Mucosa of rectum (tissue), 2 donors: ENCODE results near the gene DNM3.
A peak's percentile ranks its signal among the peaks of the same experiment; 100 is the strongest.

Source experiments
- H3K27ac ChIP-seq, 2 donors: one replicate each; pipeline ENCODE4 v1.7.0; 2013; ENCODE audit warnings: inconsistent platforms in 2 of 2, low read depth in 2 of 2, low read length in 2 of 2
- H3K27me3 ChIP-seq, 2 donors: one replicate each; pipeline ENCODE4 v1.7.0; 2013; ENCODE audit warnings: low read length in 2 of 2; ENCODE audit not compliant: control insufficient read depth in 2 of 2, insufficient read depth in 2 of 2
- H3K36me3 ChIP-seq, 2 donors: one replicate each; pipeline ENCODE4 v1.7.0; 2013; ENCODE audit warnings: low read length in 2 of 2; ENCODE audit not compliant: control insufficient read depth in 2 of 2, insufficient read depth in 2 of 2
- H3K4me1 ChIP-seq, 2 donors: one replicate each; pipeline ENCODE4 v1.7.0; 2013; ENCODE audit warnings: low read length in 2 of 2, mild to moderate bottlenecking in 1 of 2; ENCODE audit not compliant: control insufficient read depth in 2 of 2, insufficient read depth in 2 of 2
- H3K4me3 ChIP-seq, 2 donors: one replicate each; pipeline ENCODE4 v1.7.0; 2013; ENCODE audit warnings: low read length in 2 of 2
- H3K9ac ChIP-seq, 2 donors: one replicate each; pipeline ENCODE4 v1.7.0; 2013; ENCODE audit warnings: low read length in 2 of 2, low read depth in 1 of 2, mild to moderate bottlenecking in 1 of 2
- H3K9me3 ChIP-seq, 2 donors: one replicate each; pipeline ENCODE4 v1.7.0; 2013; ENCODE audit warnings: low read length in 2 of 2; ENCODE audit not compliant: control insufficient read depth in 2 of 2
- donor health status: healthy.
- donor health status: Normal muscosa, but diverticular disease.

The DNM3 gene

DNA sequence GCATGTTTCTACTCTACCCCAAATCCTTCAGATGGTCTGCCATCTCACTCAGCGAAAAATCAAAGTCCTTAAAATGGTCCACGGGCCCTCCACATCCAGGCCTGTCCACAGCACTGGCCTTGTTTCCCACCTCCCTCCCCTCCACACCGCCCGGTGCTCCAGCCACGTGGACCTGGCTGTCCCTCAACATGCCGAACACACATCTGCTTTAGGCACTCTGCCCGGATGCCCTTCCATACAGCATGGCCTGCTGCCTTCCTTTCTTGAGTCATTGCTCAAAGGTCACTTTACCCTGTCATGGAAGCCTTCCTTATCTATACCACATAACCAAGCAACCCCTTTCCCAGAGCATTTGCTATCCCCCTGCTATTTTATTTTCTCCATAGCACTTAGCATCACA is 143.0 kb downstream of the DNM3 start:
- Histone ChIP-seq H3K9ac (no peak overlapping the region), H3K4me3 (no peak overlapping the region), H3K27ac (no peak overlapping the region)

DNA sequence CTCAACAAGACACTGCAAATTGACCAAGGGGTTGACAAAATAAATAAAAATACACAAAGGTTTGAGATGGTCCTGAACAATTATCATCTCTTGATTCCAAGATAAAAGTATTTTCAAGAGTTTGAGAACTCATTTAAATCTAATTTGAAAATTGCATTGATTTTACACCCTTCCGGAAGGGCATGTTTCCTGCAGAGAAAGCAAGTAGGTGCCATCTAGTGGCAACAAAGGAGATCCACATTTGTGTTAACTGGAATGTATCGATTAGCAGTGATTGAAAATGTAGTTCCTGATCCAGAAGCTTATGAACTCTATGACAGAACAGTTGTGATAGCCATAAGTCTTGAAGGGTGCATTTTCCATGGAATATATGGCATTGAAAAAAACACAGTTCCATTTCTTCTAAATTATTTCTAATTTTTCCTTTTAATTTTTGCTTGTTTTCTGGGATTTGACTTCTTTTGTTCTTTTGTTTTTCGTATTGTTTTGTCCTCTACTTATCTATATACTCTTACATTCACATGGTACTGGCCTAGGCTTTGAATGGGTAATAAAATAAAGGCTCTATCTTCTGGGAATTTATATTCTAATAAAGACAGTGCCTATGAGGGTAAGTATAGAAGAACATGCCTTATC is 143.7 kb downstream of the DNM3 start:
- no peaks in the 10 kb centered on the region for H3K36me3 ChIP-seq
- H3K9ac ChIP-seq = peak overlapping the region in 1 of 2 donors; percentile 18
- no peaks in the 10 kb centered on the region for H3K4me1 ChIP-seq
- H3K27me3 ChIP-seq = no peaks in the 10 kb centered on the region
- H3K4me3 ChIP-seq = no peak overlapping the region
- H3K27ac ChIP-seq = no peak overlapping the region
- H3K9me3 ChIP-seq = no peaks in the 10 kb centered on the region

More for the DNA sequence above, 143.0 kb downstream of the DNM3 start:
- Histone ChIP-seq H3K36me3 (no peaks in the 10 kb centered on the region), H3K4me1 (no peaks in the 10 kb centered on the region), H3K27me3 (no peaks in the 10 kb centered on the region), H3K9me3 (no peaks in the 10 kb centered on the region)

DNA sequence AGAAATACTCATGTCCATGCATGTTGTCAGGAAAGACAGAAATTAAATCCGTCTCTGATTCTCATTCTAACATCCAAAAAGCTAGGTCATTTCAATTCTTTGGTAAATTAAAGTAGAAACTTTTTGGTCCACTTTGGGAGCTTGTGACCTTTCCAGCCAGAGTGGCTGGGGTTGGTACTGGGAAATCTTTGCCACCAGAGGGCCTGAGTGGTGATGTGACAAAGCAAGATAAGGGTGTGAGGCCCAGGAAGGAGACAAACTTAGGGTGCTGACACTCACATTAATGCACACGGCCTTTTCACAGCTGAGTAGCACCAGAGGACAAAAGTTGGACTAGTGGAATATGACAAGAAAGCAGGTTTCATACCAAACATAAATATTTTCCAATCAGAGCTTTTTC is 144.3 kb downstream of the DNM3 start:
- Histone ChIP-seq H3K36me3 (no peaks in the 10 kb centered on the region), H3K4me3 (no peak overlapping the region), H3K27ac (no peak overlapping the region), H3K9me3 (no peaks in the 10 kb centered on the region), H3K27me3 (no peaks in the 10 kb centered on the region), H3K4me1 (no peaks in the 10 kb centered on the region), H3K9ac (no peak overlapping the region)

GRCh38 chr1:171988243-171988885 is 147.1 kb downstream of the DNM3 start:
- H3K4me1 ChIP-seq = no peaks in the 10 kb centered on the region
- H3K27ac ChIP-seq = no peak overlapping the region
- H3K36me3 ChIP-seq = no peaks in the 10 kb centered on the region
- H3K9me3 ChIP-seq = no peaks in the 10 kb centered on the region
- H3K4me3 ChIP-seq = no peak overlapping the region
- H3K9ac ChIP-seq = no peak overlapping the region
- no peaks in the 10 kb centered on the region for H3K27me3 ChIP-seq

DNA sequence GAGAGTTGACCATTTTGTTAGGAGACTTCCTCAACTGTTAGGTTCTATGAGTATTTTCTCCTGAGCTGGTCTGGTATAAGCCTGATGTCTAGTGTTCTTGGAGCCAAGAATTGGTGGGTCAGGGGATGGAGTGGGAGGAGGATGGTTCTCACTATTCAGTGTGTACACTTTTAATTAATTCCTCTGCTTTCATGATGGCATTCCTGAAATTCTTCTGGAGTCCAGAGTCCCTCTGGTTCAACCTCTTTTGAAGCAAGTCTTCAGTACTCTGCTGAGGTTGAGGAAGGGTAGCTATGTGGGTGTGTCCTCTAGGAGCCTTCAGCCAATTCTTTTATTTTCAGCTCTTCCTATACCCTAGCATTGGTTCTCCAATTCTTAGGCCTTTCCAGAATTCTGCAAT is 149.1 kb downstream of the DNM3 start:
- Histone ChIP-seq H3K27ac (no peak overlapping the region), H3K27me3 (no peaks in the 10 kb centered on the region), H3K36me3 (no peaks in the 10 kb centered on the region), H3K4me1 (no peaks in the 10 kb centered on the region), H3K4me3 (no peak overlapping the region), H3K9me3 (no peaks in the 10 kb centered on the region), H3K9ac (no peak overlapping the region)

DNA sequence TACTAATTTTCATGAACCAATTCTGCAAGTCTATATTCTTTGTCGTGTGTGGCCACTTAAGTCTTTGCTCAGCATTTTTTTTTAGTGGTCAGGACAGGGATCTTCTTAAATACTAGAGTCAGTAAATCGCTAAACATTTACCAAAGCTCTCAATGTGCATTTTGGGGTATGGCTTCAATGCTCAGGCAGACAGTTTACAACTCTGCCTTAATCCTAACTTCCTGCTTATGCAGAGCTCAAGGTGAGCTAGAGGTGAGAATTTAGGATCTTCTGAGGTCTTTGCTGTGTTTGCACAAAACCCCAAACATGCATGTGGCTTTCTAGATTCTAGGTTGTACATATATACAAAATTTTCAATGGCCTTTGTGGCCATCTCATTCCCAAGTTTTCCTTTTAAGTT is 153.0 kb downstream of the DNM3 start:
- no peak overlapping the region for H3K9ac ChIP-seq
- H3K36me3 ChIP-seq = no peaks in the 10 kb centered on the region
- no peak overlapping the region for H3K27ac ChIP-seq

DNA sequence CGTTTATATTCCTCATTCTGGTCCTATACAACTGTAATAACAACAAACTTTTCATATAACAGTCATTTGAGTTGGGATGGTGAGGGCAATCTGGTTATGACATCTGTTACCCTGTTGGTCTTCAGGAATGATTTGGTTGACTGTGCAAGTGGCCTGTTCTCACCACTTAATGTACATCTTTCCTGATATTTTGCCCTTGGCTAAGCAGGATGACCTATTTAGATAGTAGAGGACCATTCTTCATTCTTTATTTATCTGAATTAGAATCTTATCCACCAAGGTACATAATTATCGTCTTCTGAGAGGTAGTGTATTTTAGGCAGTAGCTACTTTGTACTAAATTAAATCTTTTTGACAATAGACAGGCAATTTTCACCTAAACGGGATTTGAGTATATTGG is 154.3 kb downstream of the DNM3 start:
- H3K4me1 ChIP-seq = no peaks in the 10 kb centered on the region
- H3K27me3 ChIP-seq = no peaks in the 10 kb centered on the region
- H3K9ac ChIP-seq = no peak overlapping the region
- no peaks in the 10 kb centered on the region for H3K36me3 ChIP-seq
- H3K27ac ChIP-seq = no peak overlapping the region
- H3K9me3 ChIP-seq = no peaks in the 10 kb centered on the region
- no peak overlapping the region for H3K4me3 ChIP-seq

More for the DNA sequence above, 153.0 kb downstream of the DNM3 start:
- Histone ChIP-seq H3K4me1 (no peaks in the 10 kb centered on the region), H3K9me3 (no peaks in the 10 kb centered on the region), H3K27me3 (no peaks in the 10 kb centered on the region), H3K4me3 (no peak overlapping the region)

DNA sequence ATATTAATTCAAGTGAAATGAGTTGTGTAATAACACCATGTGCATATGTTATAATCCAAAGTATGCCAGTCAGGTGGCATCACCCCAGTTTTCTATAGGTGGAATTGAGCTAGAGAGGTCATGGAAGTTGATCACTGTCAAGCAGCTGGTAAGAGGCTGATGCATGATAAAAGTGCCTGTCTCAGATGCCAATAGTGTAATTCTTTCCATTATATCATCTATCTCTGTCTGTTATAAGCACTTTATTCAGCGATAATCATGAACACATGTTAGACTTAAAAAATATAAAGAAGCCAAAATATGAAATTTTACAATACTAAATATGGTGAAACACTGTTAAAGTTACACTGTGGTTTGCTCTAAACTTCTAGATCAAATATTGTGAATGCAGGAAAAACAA is 156.6 kb downstream of the DNM3 start:
- no peak overlapping the region for H3K9ac ChIP-seq
- no peak overlapping the region for H3K4me3 ChIP-seq
- H3K27ac ChIP-seq = no peak overlapping the region
- no peaks in the 10 kb centered on the region for H3K9me3 ChIP-seq
- no peaks in the 10 kb centered on the region for H3K27me3 ChIP-seq
- H3K4me1 ChIP-seq = no peaks in the 10 kb centered on the region
- no peaks in the 10 kb centered on the region for H3K36me3 ChIP-seq

DNA sequence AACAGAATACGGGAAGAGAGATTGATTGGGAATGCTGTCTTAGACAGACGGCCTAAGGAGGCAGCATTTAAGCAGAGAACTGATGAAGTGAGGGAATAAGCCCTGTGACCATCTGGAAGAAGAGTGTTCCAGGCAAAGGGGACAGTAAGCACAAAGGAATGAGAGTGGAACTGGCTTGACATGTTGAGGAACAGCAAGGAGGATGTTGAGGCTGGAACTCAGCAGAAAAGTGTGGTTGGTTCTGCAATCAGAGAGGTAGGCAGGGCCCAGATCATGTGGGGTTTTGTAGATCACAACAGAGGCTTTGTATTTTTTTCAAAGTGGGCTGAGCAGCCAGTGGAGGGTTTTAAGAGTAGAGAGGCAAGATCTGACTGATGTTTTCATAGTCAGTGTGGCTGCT is 157.4 kb downstream of the DNM3 start:
- H3K9ac ChIP-seq = no peak overlapping the region
- no peaks in the 10 kb centered on the region for H3K27me3 ChIP-seq
- no peaks in the 10 kb centered on the region for H3K4me1 ChIP-seq
- H3K4me3 ChIP-seq = no peak overlapping the region
- H3K9me3 ChIP-seq = no peaks in the 10 kb centered on the region
- no peaks in the 10 kb centered on the region for H3K36me3 ChIP-seq
- H3K27ac ChIP-seq = no peak overlapping the region

- H3K36me3 ChIP-seq = no peaks in the 10 kb centered on the region
- no peak overlapping the region for H3K4me3 ChIP-seq
- no peak overlapping the region for H3K27ac ChIP-seq
- H3K27me3 ChIP-seq = no peaks in the 10 kb centered on the region
- no peaks in the 10 kb centered on the region for H3K4me1 ChIP-seq
- no peaks in the 10 kb centered on the region for H3K9me3 ChIP-seq
- no peak overlapping the region for H3K9ac ChIP-seq
Observed at GRCh38 chr1:171999756-172000155, 158.5 kb downstream of the DNM3 start.
